HG03196 (cell line): ENCODE results near the gene GCSH.
"Not testable (repeated sequence)": the region's sequence is repeated elsewhere in the genome, so short reads cannot be mapped to it uniquely, and the experiment has no call there.

Source experiments
- ATAC-seq: cut with Tn5 transposase; IDR thresholded peaks from one replicate; pipeline ENCODE4 v1.9.1; 2021; ENCODE audit not compliant: unreplicated experiment

GCSH gene

DNA sequence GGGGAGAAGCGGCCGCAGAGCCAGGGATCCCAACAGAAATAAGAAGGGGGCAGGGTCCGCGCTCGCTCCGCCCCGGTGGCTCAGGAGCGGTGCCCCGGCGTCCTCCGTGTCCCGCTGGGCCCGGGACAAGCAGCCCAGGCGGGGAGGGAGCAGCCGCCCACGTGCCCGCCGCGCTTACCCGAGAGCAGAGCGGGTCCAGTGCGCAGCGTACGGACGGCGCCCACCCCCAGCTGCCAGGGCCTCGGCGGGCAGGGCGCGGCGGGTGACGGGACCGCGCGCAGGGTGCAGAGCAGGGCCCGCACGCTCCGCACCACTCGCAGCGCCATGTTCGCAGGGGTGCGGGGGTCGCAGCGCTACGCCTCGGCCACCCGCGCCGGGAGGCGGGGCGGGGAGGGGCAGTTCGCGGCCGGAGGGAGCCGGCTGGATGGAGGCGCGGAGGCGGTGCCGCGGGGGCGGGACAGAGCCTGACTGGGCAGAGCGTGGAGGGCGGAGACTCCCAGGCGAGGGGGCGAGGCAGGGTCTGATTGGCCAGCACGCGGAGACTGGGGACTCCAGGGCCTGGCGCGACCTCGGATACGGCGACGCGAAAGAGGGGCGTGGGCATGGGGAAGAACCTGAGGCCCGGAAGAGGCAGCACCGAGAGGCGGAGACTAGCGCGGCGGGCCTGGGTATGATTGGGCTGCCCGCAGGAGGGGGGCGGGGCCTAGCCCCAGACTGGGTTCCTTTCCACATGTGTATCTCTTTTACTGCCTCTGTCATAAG, at the start of gene GCSH:
TSS of gene GCSH (minus strand) at position 443 of the 762 bp plus-strand sequence. CDS start at position 326, 117 bp downstream.
- peak; percentile 99 for ATAC-seq

- ATAC-seq: no peak
These were observed 47.8 kb upstream of the GCSH start for GRCh38 chr16:81143921-81144471.

DNA sequence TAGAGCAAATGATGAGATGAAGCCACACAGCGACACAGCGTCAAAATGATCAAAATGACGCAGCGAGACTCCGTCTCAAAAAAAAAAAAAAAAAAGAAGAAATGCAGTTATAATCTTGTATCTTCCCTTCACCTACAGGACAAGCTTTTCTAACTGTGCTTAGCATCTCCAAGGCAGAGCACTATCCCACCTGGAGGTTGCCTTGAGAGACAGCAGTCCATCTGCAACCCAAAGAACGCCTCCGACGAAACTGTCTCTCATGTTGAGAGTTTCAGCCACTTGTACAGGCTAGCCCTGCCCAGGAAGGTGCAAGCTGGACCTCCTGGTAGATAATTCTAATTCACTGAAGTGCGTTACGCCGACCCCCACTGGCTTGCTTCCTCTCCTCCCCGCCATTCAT, 46.7 kb upstream of the GCSH start:
- ATAC-seq: no peak

DNA sequence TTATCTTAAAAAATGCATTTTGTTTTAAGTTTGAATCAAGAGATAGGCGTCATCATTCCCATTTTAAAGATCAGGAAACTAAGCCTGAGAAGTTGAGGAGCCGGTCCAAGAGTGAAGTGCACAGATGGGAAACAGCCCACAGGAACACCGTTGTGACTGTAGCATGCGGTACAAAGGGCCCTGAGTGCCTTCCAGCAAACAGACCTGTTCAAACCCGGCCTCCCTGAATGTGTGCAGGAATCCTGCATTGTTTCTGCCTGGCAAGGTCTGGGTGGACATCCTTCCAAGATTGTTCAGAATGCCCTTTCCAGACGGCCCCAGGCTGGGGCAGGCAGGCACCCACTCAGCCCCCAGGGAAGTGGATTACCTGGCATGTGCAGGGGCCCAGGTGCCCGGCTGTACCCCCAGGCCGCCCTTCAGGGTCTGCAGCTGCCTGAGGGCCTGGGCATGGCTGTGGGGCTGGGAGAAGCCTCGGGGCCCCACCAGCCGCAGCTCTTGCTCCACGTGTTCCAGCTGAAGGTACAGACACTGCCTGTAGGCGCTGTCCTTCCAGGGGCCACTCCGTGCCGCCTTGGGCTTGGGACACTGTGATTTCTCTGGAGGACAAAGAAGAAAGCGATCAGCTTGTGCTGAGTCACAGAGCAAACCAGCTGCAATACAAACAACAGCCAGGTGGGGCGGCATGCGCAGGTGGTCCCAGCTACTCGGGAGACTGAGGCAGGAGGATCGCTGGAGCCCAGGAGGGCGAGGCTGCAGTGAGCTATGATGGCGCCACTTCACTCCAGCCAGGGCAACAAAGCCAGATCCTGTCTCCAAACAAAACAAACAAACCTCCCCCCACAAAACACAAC, 45.0 kb upstream of the GCSH start:
- no peak for ATAC-seq

DNA sequence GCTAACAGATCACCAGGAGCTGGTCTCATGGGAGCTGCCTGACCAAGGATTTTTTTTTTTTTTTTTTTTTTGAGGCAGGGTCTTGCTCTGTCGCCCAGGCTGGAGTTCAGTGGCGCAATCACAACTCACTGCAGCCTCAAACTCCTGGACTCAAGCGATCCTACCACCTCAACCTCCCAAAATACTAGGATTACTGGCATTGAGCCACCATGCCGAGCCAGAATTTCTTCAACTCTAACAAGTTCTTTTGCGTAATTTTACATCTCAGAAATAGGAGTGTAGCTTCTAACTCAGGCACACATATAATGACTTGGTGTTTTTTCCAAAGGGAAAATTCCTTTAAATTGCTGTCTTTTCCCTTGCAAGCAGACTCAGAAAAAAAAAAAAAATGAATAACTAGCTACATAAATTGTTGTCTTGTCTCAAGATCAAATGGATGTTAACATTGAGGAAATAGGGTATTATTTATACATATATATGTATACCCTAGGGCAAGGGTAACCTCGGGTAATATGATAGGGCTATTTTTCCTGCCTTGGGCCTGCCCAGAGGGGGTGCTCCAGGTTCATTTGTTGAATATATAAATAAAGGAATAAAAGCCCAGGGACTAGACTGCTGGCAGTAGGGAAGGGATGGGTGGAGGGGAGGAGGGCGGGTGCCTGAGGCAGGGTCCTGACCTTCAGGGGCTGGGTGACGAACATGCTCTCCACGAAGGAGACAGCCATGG, 42.8 kb upstream of the GCSH start:
- no peak for ATAC-seq

DNA sequence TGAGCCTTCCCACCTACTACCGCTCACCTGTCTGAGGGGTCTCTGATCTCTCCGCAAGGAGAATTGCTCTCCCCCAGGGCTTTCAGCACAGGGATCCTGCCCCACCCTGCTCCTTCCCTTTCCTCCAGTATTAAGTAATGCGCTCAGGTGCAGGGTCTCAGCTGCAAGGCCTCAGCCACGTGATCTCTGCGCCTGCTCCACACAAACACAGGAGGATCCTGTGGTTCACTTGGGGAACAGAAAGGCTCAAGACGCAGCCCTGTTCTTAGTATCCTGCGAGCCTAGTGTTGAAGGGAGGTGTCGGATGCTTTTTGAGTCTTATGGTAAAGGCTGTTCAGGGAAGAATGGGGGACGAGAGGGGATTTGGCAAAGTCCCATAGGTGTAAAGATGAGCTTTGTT, 41.6 kb upstream of the GCSH start:
- ATAC-seq: no peak

DNA sequence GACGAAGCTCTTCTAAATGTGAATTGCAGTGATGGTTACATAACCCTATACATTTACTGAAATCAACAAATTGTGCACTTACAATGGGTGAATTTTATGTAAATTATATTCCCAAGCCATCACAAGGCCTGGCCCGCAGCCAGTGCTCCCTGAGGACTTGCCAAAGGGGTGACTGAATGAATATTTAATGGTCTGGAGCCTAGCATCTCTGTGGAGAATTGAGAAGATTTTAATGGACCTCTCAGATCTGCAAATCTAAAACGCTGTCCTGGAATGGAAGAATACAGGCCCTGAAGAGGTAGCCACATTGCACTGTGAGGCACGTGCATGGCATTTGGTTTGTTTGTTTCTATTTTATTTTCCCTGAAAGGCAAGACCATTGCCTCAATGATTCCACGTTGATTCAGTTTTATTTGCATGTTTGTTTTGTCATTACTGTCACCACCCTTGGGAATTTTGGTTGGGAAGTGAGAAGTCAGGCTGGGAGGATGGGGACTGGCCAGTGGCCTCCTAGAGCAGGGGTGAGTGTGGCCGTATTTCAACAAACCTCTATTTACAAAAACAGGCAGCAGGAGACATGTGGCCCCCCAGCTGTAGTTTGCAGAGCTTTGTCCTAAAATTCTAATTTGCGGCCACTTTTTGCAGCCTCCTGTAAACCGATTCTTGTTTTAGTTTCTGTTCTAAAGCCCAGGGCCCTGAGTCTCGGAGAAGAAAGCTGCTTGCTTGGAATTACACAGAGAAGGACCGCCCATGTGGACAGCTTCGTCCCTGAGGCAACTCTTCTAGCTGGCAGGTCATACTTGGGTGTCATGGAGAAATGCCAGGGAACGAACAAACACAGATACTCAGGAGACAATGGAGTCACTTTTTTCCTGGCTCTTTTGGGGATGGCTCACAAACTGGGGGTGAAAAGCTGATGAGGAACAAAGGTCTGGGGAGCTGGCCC, 40.5 kb upstream of the GCSH start:
- ATAC-seq: no peak

GRCh38 chr16:81130126-81130525, 33.9 kb upstream of the GCSH start:
- no peak for ATAC-seq

DNA sequence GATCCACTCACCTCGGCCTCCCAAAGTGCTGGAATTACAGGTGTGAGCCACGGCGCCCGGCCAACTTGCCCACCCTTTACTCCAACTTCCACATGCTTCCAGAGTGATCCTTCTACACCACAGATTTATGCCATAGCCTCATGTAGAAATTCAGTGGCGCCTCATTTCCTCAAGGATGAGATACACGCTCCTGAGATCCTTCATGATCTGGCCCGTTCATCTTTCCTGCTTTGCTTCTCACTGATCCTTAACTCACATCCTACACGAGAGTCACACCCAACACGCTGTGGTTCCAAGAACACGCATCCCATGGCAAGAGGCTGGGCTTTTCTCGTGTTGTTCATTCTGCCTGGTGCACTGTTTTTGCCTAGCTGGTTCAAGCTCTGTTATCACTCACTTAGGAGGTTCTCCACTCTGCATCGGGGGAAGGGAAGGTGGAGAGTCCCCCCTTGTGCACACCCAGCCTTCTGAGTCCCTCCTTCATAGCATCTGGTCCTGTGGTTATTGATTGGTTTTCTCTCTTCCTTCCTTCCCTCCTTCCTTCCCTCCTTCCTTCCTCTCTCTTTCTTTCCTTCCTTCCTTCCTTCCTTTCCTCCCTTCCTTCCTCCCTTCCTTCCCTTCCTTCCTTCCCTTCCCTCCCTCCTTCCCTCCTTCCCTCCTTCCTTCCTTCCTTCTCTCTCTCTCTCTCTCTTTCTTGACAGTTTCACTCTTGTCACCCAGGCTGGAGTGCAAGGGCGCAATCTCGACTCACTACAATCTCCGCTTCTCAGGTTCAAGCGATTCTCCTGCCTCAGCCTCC, 32.7 kb upstream of the GCSH start:
- no peak for ATAC-seq

DNA sequence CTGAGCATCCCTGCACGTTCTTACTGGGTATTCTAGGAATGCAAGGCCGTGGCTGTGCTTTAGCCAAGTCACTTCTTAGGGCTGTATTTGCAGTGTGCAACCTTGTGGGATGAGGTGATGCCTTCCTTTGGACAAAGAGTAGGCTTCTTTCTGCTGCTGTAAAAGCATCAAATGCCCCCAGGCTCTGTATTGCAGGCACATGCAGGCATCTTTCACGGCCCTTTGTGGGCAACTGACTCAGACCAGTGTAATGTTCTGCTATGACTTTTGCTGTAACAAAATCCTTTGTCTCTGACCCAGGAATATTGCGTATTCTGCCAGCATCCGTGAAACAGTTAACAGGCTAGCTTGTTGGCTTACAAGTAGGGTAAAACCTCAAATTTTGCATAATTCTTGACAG, 30.9 kb upstream of the GCSH start:
- no peak for ATAC-seq

GRCh38 chr16:81123092-81123852, 27.1 kb upstream of the GCSH start:
- ATAC-seq: no peak

DNA sequence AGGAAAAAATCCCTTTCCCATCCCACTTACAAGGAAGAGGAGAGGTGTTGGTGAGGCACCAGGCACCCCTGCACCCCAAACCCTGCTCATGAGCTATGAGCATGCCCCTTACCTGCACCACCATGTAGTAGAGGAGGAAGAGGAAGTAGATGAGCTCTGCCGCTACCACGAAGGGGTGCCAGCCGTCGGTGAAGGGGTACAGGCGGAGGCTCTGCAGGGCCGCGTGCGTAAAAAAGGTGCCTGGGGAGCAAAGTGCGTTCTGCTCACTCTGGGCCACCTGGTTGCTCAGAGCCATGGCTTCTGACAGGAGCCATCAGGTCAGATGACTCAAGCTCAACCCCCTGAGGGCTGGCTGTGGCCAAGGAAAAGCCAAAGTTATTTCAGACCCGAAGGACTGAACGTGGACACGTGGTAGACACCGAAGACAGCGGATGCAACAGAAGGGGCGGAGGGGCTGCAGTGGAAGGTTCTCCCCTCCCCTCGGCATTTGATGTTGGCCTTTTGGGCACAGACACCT, 25.3 kb upstream of the GCSH start:
- ATAC-seq: no peak

DNA sequence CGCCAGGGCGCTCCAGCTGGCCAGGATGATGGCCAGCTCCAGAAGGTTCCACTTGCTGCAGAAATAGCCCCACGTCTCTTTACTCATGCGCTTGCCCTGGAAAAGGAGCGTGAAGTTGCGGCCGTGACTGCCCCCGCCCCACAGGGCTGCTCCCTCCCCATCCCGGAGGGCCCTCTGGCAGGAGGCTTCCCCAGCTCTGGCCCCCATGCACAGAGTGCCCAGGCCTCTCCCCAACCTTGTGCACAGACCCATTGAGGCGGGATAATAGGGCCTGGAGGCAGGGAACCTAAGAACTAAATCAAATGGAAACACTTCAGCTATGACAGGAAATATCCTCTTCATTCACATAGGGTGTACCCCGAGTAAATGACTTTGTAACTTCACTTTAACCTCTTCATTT, 21.2 kb upstream of the GCSH start:
- no peak for ATAC-seq

GRCh38 chr16:81116285-81116684, 20.1 kb upstream of the GCSH start:
- ATAC-seq: no peak

DNA sequence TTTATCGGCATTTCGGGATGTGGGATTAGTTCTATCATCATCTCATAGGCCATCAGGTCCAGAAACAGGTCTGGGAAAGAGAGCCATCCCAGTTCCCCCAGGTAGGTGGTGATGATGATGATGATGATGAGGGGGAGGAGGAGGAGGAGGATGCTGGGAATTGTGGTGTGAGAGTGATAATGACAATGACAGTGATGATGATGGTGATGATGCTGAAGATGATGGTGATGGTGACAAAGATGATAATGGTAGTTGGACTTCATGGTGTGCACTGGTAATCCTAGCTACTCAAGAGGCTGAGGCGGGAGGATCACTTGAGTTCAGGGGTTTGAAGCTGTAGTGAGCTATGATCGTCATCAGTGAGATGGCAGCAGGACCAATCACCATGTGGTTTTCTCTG, 16.3 kb upstream of the GCSH start:
- no peak for ATAC-seq

GRCh38 chr16:81109274-81109673, 13.1 kb upstream of the GCSH start:
- ATAC-seq: not testable (repeated sequence)

GRCh38 chr16:81107511-81107910, 11.3 kb upstream of the GCSH start:
- no peak for ATAC-seq

GRCh38 chr16:81106826-81107503, 10.8 kb upstream of the GCSH start:
- ATAC-seq: no peak
